Spleen (tissue), 7 donors: ENCODE results near the gene KIAA2012.

Experiments
- CTCF ChIP-seq, 11 experiments: fragments of 200-600 bp in 7 of 11; fragments of 450-650 bp in 4 of 11; sonication (generic) in 4 of 11; IDR thresholded peaks in 8 of 11; conservative IDR thresholded peaks in 3 of 11; 1 replicate in 7 of 11; 2 replicates in 4 of 11; pipeline versions ENCODE4 v1.4.0 to v1.8.0; 2016 to 2021; ENCODE audit warnings: antibody characterized with exemption in 11 of 11, inconsistent platforms in 4 of 11, mild to moderate bottlenecking in 1 of 11
- POLR2A ChIP-seq, 3 donors: fragments of 450-650 bp; IDR thresholded peaks; one replicate each; pipeline ENCODE4 v1.5.1; 2017; ENCODE audit warnings: antibody characterized with exemption in 3 of 3, mild to moderate bottlenecking in 1 of 3
- donor health status: DM: no; HTN: no; CAD: no; lungs with moderate emphysema.
- donor health status: DM: no; HTN: no; CAD: no.
- donor health status: DM: no; HTN: no; CAD: no.

- TF ChIP-seq CTCF (IDR thresholded peaks at IDR 0.05 in 8 of 11, conservative IDR thresholded peaks at IDR 0.05 in 3 of 11) (no peak), POLR2A (IDR thresholded peaks at IDR 0.05) (no peak)
Observed at GRCh38 chr2:202122163-202122540, 49.1 kb downstream of the KIAA2012 start.
